Stimulated activated CD8-positive, alpha-beta memory T cell treated with anti-CD3 and anti-CD28 coated beads, Interleukin-15, amount 100 ng/mL, for 1 hour (primary cell): ENCODE data around the gene CFAP77.

Experiments
- DNase-seq: peaks from one replicate; pipeline ENCODE4 v3.0.0-alpha.2; 2020; ENCODE audit warnings: low read depth

CFAP77 gene

GRCh38 chr9:132488626-132489025, 78.6 kb downstream of the CFAP77 start:
- no peak for DNase-seq

- DNase-seq = no peak
Measured at GRCh38 chr9:132489536-132489935, 79.5 kb downstream of the CFAP77 start.

GRCh38 chr9:132494857-132495256, 84.8 kb downstream of the CFAP77 start:
- no peak for DNase-seq

- no peak for DNase-seq
Measured at GRCh38 chr9:132497731-132498130, 87.7 kb downstream of the CFAP77 start.

- DNase-seq = no peak
Measured at GRCh38 chr9:132498531-132499210, 88.7 kb downstream of the CFAP77 start.

- no peak for DNase-seq
Measured at GRCh38 chr9:132499251-132499650, 89.2 kb downstream of the CFAP77 start.

- no peak for DNase-seq
Measured at GRCh38 chr9:132500193-132500592, 90.2 kb downstream of the CFAP77 start.

GRCh38 chr9:132502480-132502879, 92.5 kb downstream of the CFAP77 start:
- no peak for DNase-seq

- DNase-seq = no peak
Measured at GRCh38 chr9:132503116-132503515, 93.1 kb downstream of the CFAP77 start.

GRCh38 chr9:132504488-132504887, 94.5 kb downstream of the CFAP77 start:
- DNase-seq = no peak

- DNase-seq = no peak
Measured at GRCh38 chr9:132505991-132506655, 96.1 kb downstream of the CFAP77 start.

GRCh38 chr9:132506977-132507669, 97.1 kb downstream of the CFAP77 start:
- no peak for DNase-seq

- peak; percentile 39 for DNase-seq
Measured at GRCh38 chr9:132507670-132508469, 97.9 kb downstream of the CFAP77 start.

GRCh38 chr9:132509928-132510874, 100.2 kb downstream of the CFAP77 start:
- no peak for DNase-seq

- DNase-seq = no peak
Measured at GRCh38 chr9:132511191-132511999, 101.4 kb downstream of the CFAP77 start.

GRCh38 chr9:132513416-132513815, 103.4 kb downstream of the CFAP77 start:
- no peak for DNase-seq

GRCh38 chr9:132514011-132514744, 104.2 kb downstream of the CFAP77 start:
- DNase-seq = no peak

GRCh38 chr9:132514821-132515220, 104.8 kb downstream of the CFAP77 start:
- no peak for DNase-seq

- DNase-seq = no peak
Measured at GRCh38 chr9:132516301-132516700, 106.3 kb downstream of the CFAP77 start.

- DNase-seq = no peak
Measured at GRCh38 chr9:132516911-132517310, 106.9 kb downstream of the CFAP77 start.
